ENCODE measurements around the gene AGO3. TPM values are rescaled to one million over a fixed set of nuclear protein-coding genes. Genes with fewer than 3 reads are reported as not detected.

The AGO3 gene
- total RNA-seq, 2 donors from 2014 or later, result 16.7 to 21.4 TPM

- H3K27ac ChIP-seq, result no peak within 1 kb of the TSS
- TF ChIP-seq CTCF (IDR thresholded peaks at IDR 0.05), result no peak
- intact Hi-C loops (cut with DNase I), result loop anchor here (10.0 kb wide), 1 partner anchor 149 kb away; the partner anchor contains the start of gene AGO3
Measured at GRCh38 chr1:36083635-36084496, 153.0 kb downstream of the AGO3 start, which contains the start of gene TEKT2. TEKT2 (plus strand) TSS chr1:36084094; CDS start chr1:36084922, 828 bp downstream.

GRCh38 chr1:36084497-36085115 lies 153.7 kb downstream of the AGO3 start:
- no peak for DNase-seq
- H3K4me3 ChIP-seq, result peak overlapping the region; percentile 29

More at GRCh38 chr1:36083635-36084496, 153.0 kb downstream of the AGO3 start, which contains the start of gene TEKT2:
- peak within 1 kb of the TSS in 1 of 2 donors; percentile 43 for H3K9ac ChIP-seq (ENCODE audit: low read depth in 2 of 2, low read length in 2 of 2)
- H3K4me1 ChIP-seq, result no peaks in the 10 kb centered on the region
- no peak for DNase-seq
- no peaks in the 10 kb centered on the region for H3K27me3 ChIP-seq
- H3K4me3 ChIP-seq, result peak within 1 kb of the TSS; percentile 29
- no peaks in the 10 kb centered on the region for H3K9me3 ChIP-seq
- H3K36me3 ChIP-seq, result no peaks in the 10 kb centered on the region

GRCh38 chr1:36085126-36085525 lies 154.2 kb downstream of the AGO3 start:
- intact Hi-C loops (cut with DNase I), result loop anchor here (10.0 kb wide), 1 partner anchor 150 kb away; the partner anchor contains the start of gene AGO3
- no peak overlapping the region for H3K27ac ChIP-seq
- H3K27me3 ChIP-seq, result no peaks in the 10 kb centered on the region
- no peaks in the 10 kb centered on the region for H3K9me3 ChIP-seq
- DNase-seq, result no peak
- no peak overlapping the region for H3K9ac ChIP-seq (ENCODE audit: low read depth in 2 of 2, low read length in 2 of 2)
- H3K4me1 ChIP-seq, result no peaks in the 10 kb centered on the region
- no peaks in the 10 kb centered on the region for H3K36me3 ChIP-seq
- no peak for TF ChIP-seq CTCF (IDR thresholded peaks at IDR 0.05)
- H3K4me3 ChIP-seq, result no peak overlapping the region

More at GRCh38 chr1:36084497-36085115, 153.7 kb downstream of the AGO3 start:
- intact Hi-C loops (cut with DNase I), result loop anchor here (10.0 kb wide), 1 partner anchor 150 kb away; the partner anchor contains the start of gene AGO3
- H3K9ac ChIP-seq (ENCODE audit: low read depth in 2 of 2, low read length in 2 of 2), result no peak overlapping the region
- H3K4me1 ChIP-seq, result no peaks in the 10 kb centered on the region
- no peaks in the 10 kb centered on the region for H3K9me3 ChIP-seq
- H3K27me3 ChIP-seq, result no peaks in the 10 kb centered on the region
- TF ChIP-seq CTCF (IDR thresholded peaks at IDR 0.05), result no peak
- no peaks in the 10 kb centered on the region for H3K36me3 ChIP-seq
- no peak overlapping the region for H3K27ac ChIP-seq

GRCh38 chr1:36085686-36086526 lies 155.0 kb downstream of the AGO3 start:
- H3K9ac ChIP-seq (ENCODE audit: low read depth in 2 of 2, low read length in 2 of 2), result no peak overlapping the region
- H3K27me3 ChIP-seq, result no peaks in the 10 kb centered on the region
- no peaks in the 10 kb centered on the region for H3K9me3 ChIP-seq
- intact Hi-C loops (cut with DNase I), result loop anchor here (10.0 kb wide), 1 partner anchor 151 kb away; the partner anchor contains the start of gene AGO3
- H3K27ac ChIP-seq, result no peak overlapping the region
- no peaks in the 10 kb centered on the region for H3K36me3 ChIP-seq
- DNase-seq, result no peak
- H3K4me1 ChIP-seq, result no peaks in the 10 kb centered on the region
- no peak overlapping the region for H3K4me3 ChIP-seq
- no peak for TF ChIP-seq CTCF (IDR thresholded peaks at IDR 0.05)

Measured in colonic mucosa (tissue), 4 donors.